ENCODE data around the gene LARGE1.
A peak's percentile ranks its signal among the peaks of the same experiment; 100 is the strongest.

LARGE1 gene

GRCh38 chr22:33555814-33556522 is 364.3 kb downstream of the LARGE1 start:
- DNase-seq: no peak

- no peak for DNase-seq
Observed at GRCh38 chr22:33553493-33553892, 366.8 kb downstream of the LARGE1 start.

DNA sequence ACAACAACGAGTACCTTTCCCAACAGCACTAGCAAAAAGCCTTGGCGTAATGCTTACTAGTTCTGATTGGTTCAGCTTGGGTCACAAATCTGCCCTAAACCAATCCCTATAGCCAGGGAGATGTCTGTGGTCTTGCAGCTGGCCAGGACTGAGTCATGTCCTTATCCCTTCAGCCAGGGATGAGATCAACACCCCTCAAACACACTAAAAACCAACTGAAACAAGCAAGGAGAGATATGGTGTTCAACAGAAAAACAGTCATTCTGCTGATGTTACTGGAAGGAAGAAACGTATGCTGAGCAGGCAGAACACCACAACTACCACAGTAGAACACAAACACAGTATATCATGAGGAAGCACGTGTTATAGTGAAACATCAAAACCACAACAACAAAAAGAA is 375.6 kb downstream of the LARGE1 start:
- peak; percentile 22 for DNase-seq

DNA sequence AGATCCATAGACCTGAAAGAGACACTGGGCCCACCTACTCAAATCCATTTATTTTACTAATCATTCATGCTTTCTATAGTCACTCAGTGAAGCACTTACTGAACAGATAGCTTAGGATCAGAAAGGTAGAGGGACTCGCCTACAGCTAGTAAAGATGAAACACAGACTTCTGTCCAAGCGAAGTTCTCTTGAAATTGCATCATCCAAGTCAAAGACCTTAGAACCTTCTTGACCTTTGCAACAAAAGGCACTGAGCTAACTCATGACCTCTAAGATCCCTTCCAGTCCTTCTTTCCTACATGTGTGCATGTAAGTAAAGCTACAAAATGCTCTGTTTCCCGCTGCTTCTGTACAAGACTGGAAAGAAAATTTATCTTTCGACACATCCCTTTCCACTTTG is 377.6 kb downstream of the LARGE1 start:
- no peak for DNase-seq

- DNase-seq: peak; percentile 44
Observed at GRCh38 chr22:33542153-33542552, 378.1 kb downstream of the LARGE1 start.

DNA sequence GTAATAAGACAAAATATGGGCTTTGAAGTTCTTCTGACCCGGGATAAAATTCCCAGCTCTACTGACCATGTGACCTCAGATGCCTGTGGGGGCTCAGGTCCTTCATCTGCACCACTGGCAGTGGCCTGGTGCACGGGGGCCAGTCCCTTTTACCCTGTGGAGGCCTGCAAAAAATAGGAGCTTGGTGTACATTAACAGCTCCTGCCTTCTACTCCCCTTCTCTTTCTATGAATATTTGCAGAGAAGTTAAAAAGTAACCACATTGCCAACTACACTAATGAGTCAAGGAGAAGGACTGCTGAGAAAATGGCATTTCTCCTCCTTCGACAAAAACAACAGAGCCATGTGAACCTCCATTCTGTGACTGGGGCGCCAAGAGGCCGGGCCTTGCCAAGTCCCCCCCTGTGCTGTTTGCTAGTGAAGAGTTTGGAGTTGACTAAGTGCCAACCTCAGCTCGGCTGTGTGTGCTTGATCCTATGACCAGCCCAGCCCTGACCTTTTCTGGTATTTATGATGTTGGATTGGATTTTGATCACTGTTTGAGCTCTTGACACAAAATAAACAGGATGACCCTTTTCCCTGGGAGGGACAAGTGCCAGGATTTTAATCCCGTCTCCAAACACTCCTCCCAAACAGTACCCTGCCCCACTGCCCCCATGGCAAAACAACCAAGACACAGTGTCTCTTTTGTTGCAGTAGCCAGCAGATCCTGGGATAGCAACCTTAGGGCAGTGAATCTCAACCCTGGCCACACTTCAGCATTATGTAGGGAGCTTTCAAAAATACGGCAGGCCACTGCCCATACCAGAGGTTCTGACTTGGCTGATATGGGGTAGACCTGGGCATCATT is 380.1 kb downstream of the LARGE1 start:
- no peak for DNase-seq

- DNase-seq: no peak
Observed at GRCh38 chr22:33539202-33539901, 380.9 kb downstream of the LARGE1 start.

DNA sequence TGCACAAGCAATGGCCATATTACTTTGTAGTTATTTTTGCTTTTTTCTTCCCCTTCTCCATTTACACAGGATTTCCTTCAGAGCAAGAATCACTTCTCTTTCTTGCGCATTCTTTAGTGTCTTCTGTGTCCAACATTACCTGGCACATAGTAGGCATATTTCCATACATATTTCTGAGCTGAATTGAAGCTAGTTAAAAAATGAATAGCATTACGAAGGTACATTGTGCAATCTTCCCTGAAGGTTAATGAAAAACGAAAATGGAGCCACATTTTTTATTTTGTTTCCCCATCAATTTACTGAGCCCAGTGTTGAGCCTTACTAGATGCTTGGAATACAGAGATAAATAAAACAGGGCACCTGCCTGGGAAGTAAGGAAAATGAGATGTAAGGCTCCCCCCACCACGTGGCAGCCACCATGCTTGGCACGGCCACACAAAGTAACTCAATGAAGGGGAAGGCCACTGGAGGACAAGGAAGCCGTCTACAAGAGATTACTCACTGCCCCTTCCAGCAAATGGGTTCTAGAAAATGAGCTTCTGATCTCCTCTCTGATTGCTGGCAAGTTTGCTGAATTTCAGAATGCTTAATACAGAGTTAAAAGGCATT is 381.9 kb downstream of the LARGE1 start:
- no peak for DNase-seq

GRCh38 chr22:33537059-33537458 is 383.2 kb downstream of the LARGE1 start:
- DNase-seq: no peak

DNA sequence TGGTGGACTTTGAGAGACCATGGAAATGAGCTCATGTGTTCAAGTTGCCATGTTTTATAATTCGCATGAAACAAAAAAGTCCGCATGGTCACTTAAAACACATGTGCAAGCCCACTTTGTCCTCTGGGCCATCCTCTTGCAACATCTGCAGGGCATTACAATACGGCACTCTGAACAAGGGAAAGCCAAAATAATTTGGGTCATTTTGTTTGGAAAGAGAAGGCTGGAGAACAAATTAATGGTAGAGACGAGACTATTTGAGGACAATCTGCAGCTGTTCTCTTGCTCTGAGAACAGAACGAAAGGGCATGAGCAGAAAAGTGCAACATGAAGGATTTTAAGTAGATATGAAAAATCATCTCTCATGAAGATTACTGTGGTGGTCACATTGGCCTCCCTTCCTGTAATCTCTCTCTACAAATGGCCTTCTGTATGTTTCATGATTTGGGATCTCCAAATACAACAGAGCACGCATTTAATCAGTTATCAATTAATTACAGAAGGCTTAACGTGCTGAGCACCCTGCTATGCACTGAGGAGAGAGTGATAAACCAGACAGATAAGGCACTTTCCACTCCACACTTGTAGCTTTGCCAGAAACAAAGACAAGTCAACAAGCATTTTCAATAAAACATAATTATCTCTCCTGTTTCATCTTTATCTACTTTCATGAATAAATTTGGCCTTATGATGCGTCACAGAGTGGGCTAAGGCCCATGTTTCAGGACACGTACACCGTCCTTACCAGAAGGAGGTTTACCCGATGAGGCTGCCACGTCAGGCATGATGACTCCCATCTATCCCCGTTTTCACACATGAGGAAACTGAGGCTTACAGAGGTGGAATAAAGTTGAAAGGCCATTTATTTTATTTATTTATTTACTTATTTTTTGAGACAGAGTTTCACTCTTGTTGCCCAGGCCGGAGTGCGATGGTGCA is 384.1 kb downstream of the LARGE1 start:
- no peak for DNase-seq

DNA sequence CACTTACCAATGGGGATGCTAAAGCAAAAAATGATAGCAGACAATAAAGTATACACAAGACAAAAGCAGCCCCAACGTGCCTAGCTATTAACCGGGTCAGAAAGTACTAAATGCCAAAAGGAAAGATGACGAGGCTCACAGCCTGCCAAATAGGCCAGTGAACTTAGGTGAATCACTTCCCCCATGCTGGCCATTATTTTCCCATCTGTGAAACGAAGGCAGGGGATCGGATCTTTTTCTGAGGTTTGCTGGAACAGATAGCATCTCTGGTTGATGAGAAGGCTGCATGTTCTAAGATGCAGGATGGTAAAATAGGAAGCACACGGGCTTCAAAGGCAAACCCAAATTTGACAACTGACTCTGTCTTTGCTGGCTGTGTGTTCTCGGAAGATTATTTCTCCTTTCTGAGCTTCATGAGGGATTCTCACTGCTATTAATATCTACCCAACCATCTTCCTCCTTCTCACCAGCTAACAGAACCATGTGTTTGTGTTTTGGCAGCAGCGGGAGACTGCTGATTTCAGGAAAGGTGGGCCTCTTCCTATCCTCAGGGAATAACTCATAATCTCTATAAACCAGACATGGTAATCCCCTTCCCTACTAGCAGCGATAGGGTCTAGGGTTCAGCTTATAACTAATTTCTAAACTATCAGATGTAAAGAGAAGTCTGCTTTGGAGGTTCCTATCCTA is 390.7 kb downstream of the LARGE1 start:
- DNase-seq: no peak

GRCh38 chr22:33528183-33528582 is 392.1 kb downstream of the LARGE1 start:
- no peak for DNase-seq

DNA sequence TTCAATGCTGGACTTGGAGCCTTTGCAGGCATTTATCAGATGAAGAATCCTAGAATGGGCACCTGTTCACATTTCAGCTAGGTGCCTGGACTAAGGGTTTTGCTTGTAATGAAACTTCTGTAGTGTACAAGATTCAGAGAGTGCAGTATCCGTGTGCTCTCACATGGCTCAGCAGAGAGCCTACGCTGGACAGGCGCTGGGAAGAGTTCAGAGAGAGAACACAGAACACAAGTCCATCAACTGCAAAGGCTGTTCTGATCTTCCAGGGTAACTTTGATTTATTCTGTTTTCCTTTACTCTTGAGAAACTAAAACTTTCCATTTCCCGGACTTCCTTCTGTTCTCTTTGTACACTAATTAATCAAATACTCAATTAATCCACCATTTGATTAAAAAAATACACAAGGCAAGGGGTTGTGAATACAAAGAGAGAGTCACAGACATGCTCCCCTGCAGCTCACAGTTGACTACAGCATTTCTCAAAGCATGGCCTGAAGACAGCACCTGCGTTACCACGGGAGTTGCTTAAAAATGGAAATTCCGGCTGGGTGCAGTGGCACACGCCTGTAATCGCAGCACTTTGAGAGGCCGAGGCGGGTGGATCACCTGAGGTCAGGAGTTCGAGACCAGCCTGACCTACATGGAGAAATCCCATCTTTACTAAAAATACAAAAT is 393.7 kb downstream of the LARGE1 start:
- no peak for DNase-seq

- DNase-seq: no peak
Observed at GRCh38 chr22:33524511-33525260, 395.6 kb downstream of the LARGE1 start.

- no peak for DNase-seq
Observed at GRCh38 chr22:33521879-33522665, 398.2 kb downstream of the LARGE1 start.

DNA sequence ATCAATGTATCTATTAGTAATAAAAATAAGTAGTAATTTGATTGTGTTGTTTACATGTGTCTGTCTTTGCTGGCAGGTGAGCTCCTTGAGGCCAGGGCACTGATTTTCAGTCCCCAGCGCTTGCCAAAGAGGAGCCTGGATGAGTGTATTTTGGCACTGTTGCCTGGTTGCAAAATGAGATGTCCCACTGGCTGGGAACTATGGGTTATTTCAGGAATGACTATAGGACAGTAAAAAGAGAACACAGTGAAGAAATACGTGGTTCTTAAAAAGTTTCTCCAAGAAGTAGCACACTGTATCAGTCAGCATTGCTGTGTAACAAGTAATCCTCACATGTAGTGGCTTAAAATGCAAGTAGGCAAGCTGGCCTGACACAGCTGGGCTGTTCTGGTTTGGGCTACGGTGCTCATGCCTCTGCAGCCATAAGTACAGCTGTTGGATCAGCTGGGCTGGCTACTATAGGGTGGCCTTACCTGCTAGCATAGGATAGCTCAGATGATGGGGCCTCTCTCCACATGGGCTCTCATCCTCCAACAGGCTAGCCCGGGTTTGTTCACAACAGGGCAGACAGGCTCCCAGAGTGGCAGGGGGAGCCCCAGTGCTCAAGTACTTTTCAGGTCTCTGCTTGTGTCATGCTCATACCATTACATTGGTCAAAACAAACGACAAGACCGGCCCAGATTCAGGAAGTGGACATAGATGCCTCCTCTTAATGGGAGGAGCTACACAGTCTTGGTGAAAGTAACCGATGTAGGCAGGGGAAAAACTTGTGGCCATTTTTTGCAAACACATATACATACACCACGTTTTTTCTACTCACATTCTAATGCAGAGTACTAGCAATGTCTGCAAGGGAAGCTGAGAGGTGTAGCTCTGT is 399.1 kb downstream of the LARGE1 start:
- no peak for DNase-seq

- no peak for DNase-seq
Observed at GRCh38 chr22:33519974-33520903, 400.0 kb downstream of the LARGE1 start.

Data from fibroblast of skin of scalp (primary cell).